Loucy (cell line): ENCODE measurements around the gene ABCA7.

Experiments
- H2AFZ ChIP-seq: fragments of 200-600 bp; sonication (generic); 2 replicates; pipeline ENCODE4 v1.6.0; 2016; ENCODE audit warnings: antibody characterized with exemption, mild to moderate bottlenecking, low read length, moderate library complexity
- H3F3A ChIP-seq: fragments of 200-600 bp; 2 replicates; pipeline ENCODE4 v1.6.0; 2016; ENCODE audit warnings: antibody characterized with exemption, low read depth, mild to moderate bottlenecking
- H3K27me3 ChIP-seq: fragments of 200-600 bp; sonication (generic); 2 replicates; pipeline ENCODE4 v1.6.1; 2014; ENCODE audit warnings: low read length, mild to moderate bottlenecking; ENCODE audit not compliant: insufficient read depth, poor library complexity, severe bottlenecking
- H3K36me3 ChIP-seq: fragments of 200-600 bp; sonication (generic); 2 replicates; pipeline ENCODE4 v1.6.1; 2016; ENCODE audit warnings: low read length; ENCODE audit not compliant: insufficient read depth
- H3K4me1 ChIP-seq: fragments of 200-600 bp; sonication (generic); 2 replicates; pipeline ENCODE4 v1.5.1; 2014; ENCODE audit warnings: low read length, mild to moderate bottlenecking; ENCODE audit not compliant: insufficient read depth, poor library complexity, severe bottlenecking
- H3K4me2 ChIP-seq: fragments of 200-600 bp; sonication (generic); 2 replicates; pipeline ENCODE4 v1.6.0; 2014; ENCODE audit warnings: antibody characterized with exemption, low read length, low read depth, mild to moderate bottlenecking; ENCODE audit not compliant: poor library complexity, severe bottlenecking
- H3K4me3 ChIP-seq: fragments of 200-600 bp; sonication (generic); 2 replicates; pipeline ENCODE4 v1.5.1; 2014; ENCODE audit warnings: low read length, mild to moderate bottlenecking, mixed read lengths; ENCODE audit not compliant: poor library complexity, severe bottlenecking
- H3K79me2 ChIP-seq: fragments of 200-600 bp; sonication (generic); 2 replicates; pipeline ENCODE4 v1.6.1; 2014; ENCODE audit warnings: low read length; ENCODE audit not compliant: insufficient read depth
- H3K9ac ChIP-seq: fragments of 200-600 bp; sonication (generic); 2 replicates; pipeline ENCODE4 v1.6.0; 2014; ENCODE audit warnings: mild to moderate bottlenecking, low read depth, low read length, moderate library complexity; ENCODE audit not compliant: poor library complexity, severe bottlenecking
- H3K9me2 ChIP-seq: fragments of 200-600 bp; sonication (generic); replicated peaks from 2 replicates; pipeline ENCODE4 v1.6.1; 2016; ENCODE audit warnings: low read depth, low read length, mixed read lengths
- H3K9me3 ChIP-seq: fragments of 200-600 bp; sonication (generic); 2 replicates; pipeline ENCODE4 v1.6.1; 2014; ENCODE audit warnings: mild to moderate bottlenecking, antibody characterized with exemption, low read length, low read depth; ENCODE audit not compliant: insufficient read depth
- H4K20me1 ChIP-seq: fragments of 200-600 bp; sonication (generic); 2 replicates; pipeline ENCODE4 v1.6.0; 2014; ENCODE audit warnings: antibody characterized with exemption, low read length, mild to moderate bottlenecking; ENCODE audit not compliant: insufficient read depth, poor library complexity, severe bottlenecking
- CTCF ChIP-seq: fragments of 200-600 bp; sonication (generic); conservative IDR thresholded peaks from 2 replicates; pipeline ENCODE4 v1.5.1; 2014; ENCODE audit warnings: mild to moderate bottlenecking, antibody characterized with exemption, low read length
- EZH2phosphoT487 ChIP-seq: fragments of 200-600 bp; IDR thresholded peaks from 2 replicates; pipeline ENCODE4 v1.6.1; 2018; ENCODE audit warnings: antibody characterized with exemption, mild to moderate bottlenecking, moderate library complexity, borderline replicate concordance

ABCA7 gene

GRCh38 chr19:1015061-1015781, 24.7 kb upstream of the ABCA7 start:
- H3K9me3 ChIP-seq = no peaks in the 10 kb centered on the region
- no peak overlapping the region for H2AFZ ChIP-seq
- H3F3A ChIP-seq = no peaks in the 10 kb centered on the region
- no peaks in the 10 kb centered on the region for H3K9me2 ChIP-seq
- H4K20me1 ChIP-seq = peaks cover 70% of the 10 kb centered on the region
- H3K36me3 ChIP-seq = peaks cover 24% of the 10 kb centered on the region; the same call in 1 of the 2 replicates
- peaks cover 70% of the 10 kb centered on the region for H3K79me2 ChIP-seq
- no peak overlapping the region for H3K4me2 ChIP-seq
- no peak overlapping the region for H3K4me3 ChIP-seq
- H3K9ac ChIP-seq = no peak overlapping the region
- peaks cover 26% of the 10 kb centered on the region for H3K4me1 ChIP-seq
- TF ChIP-seq EZH2phosphoT487 (no peak), CTCF (no peak)
- H3K27me3 ChIP-seq = no peaks in the 10 kb centered on the region

GRCh38 chr19:1015782-1016646, 23.9 kb upstream of the ABCA7 start:
- Histone ChIP-seq H3K4me2 (peak overlapping the region; percentile 97), H3K9me2 (no peaks in the 10 kb centered on the region), H3K4me3 (no peak overlapping the region), H3K4me1 (peaks cover 26% of the 10 kb centered on the region), H3K27me3 (peaks cover 4% of the 10 kb centered on the region), H3F3A (no peaks in the 10 kb centered on the region), H4K20me1 (peaks cover 75% of the 10 kb centered on the region), H3K9ac (no peak overlapping the region), H3K9me3 (no peaks in the 10 kb centered on the region), H2AFZ (no peak overlapping the region), H3K36me3 (peaks cover 17% of the 10 kb centered on the region; the same call in 1 of the 2 replicates), H3K79me2 (peaks cover 77% of the 10 kb centered on the region)
- TF ChIP-seq EZH2phosphoT487 (no peak), CTCF (no peak)

GRCh38 chr19:1016647-1017114, 23.2 kb upstream of the ABCA7 start:
- H3K79me2 ChIP-seq = peaks cover 77% of the 10 kb centered on the region
- H3K36me3 ChIP-seq = peaks cover 17% of the 10 kb centered on the region; the same call in 1 of the 2 replicates
- H3K9me2 ChIP-seq = no peaks in the 10 kb centered on the region
- H3F3A ChIP-seq = peaks cover 2% of the 10 kb centered on the region; the same call in 1 of the 2 replicates
- peak overlapping the region; percentile 99 for H3K4me3 ChIP-seq
- no peak overlapping the region for H2AFZ ChIP-seq
- TF ChIP-seq EZH2phosphoT487 (no peak), CTCF (no peak)
- peak overlapping the region; percentile 97 for H3K9ac ChIP-seq
- peaks cover 75% of the 10 kb centered on the region for H4K20me1 ChIP-seq
- peak overlapping the region; percentile 97 for H3K4me2 ChIP-seq
- H3K9me3 ChIP-seq = no peaks in the 10 kb centered on the region
- H3K4me1 ChIP-seq = peaks cover 26% of the 10 kb centered on the region
- H3K27me3 ChIP-seq = peaks cover 4% of the 10 kb centered on the region
